ENCODE data around the gene OXCT1. TPM values are rescaled to one million over a fixed set of nuclear protein-coding genes. Genes with fewer than 3 reads are reported as not detected.

Gene OXCT1
- total and polyA plus RNA-seq, 9 of the 15 experiments (the other 6 are each of a cell fraction or from before 2014, with no cell fraction given), result 24.7 to 61.2 (median 41.9) TPM

- WGBS (ENCODE audit: insufficient coverage, low coverage, missing lambda C conversion rate), result 42% methylated on average over 5 of the region's 5 CpGs
- Histone ChIP-seq H3K27ac (ENCODE audit: extremely low read depth, low read depth, low read length) (no peak overlapping the region), H4K20me1 (replicated peaks; ENCODE audit: control insufficient read depth, insufficient read depth, low read length) (no peaks in the 10 kb centered on the region; the same call in 1 of the 2 replicates), H3K4me2 (ENCODE audit: insufficient read depth, low read length) (no peak overlapping the region), H3K9me3 (replicated peaks; ENCODE audit: control insufficient read depth, insufficient read depth, low read depth, low read length) (no peaks in the 10 kb centered on the region), H2AFZ (ENCODE audit: low read depth, low read length) (no peak overlapping the region), H3K27me3 (ENCODE audit: control insufficient read depth in 2 of 2, insufficient read depth in 2 of 2, low read length in 2 of 2) (no peaks in the 10 kb centered on the region; a peak in 1 of 5 replicates), H3K9ac (ENCODE audit: insufficient read depth in 1 of 2, low read depth in 2 of 2, low read length in 2 of 2) (no peak overlapping the region), H3K79me2 (ENCODE audit: control insufficient read depth, insufficient read depth, low read length) (no peaks in the 10 kb centered on the region), H3K4me3 (no peak overlapping the region), H3K36me3 (ENCODE audit: control insufficient read depth, insufficient read depth, low read length) (peaks cover 68% of the 10 kb centered on the region), H3K4me1 (replicated peaks in 1 of 2; ENCODE audit: control insufficient read depth in 2 of 2, insufficient read depth in 2 of 2, low read length in 2 of 2) (no peaks in the 10 kb centered on the region), H3K9me1 (ENCODE audit: control insufficient read depth, insufficient read depth, low read length) (no peaks in the 10 kb centered on the region)
- CTCF ChIA-PET (ENCODE audit: low intra/inter-chr PET ratio), result interaction anchor here (0.6 to 2.0 kb wide), 9 partner anchors 68 to 1038 kb away, joined by 3 to 19 read pairs (median 4); partner anchors contain the start of gene FBXO4
- FAIRE-seq, result peak; percentile 90
- intact Hi-C loops (cut with micrococcal nuclease) (loop anchor here (1.0 to 10.0 kb wide), 7 partner anchors 68 to 1030 kb away; partner anchors contain the start of gene FBXO4), in situ Hi-C loops (cut with MboI) (loop anchor here (5.0 to 25.0 kb wide), 3 partner anchors 205 to 905 kb away; partner anchors contain the start of gene CCDC152)
- DNase-seq (ENCODE audit: extremely low read depth in 1 of 4, low spot score in 3 of 4), result peak; percentile 64 to 86 (median 70)
- POLR2A ChIA-PET, result interaction anchor here (1.0 to 2.1 kb wide), 2 partner anchors 16 to 201 kb away, joined by 3 to 9 read pairs; no protein-coding TSS in a partner anchor
- no TSS peak for BruUV-seq (replicated peaks)
- peak; percentile 98 for ATAC-seq
- TF ChIP-seq NFYB (IDR thresholded peaks at IDR 0.05; ENCODE audit: extremely low read depth, insufficient read length), result no peak
- TF ChIP-seq STAG1 (CRISPR knock-in tag; IDR thresholded peaks at IDR 0.05; ENCODE audit: borderline replicate concordance), result peak; percentile 67; the same call in 1 of the 2 replicates
- TF ChIP-seq ELK3 (CRISPR knock-in tag; IDR thresholded peaks at IDR 0.05), result no peak
- TF ChIP-seq BHLHE40 (IDR thresholded peaks at IDR 0.05; ENCODE audit: low read length), result no peak
- TF ChIP-seq HDGF (IDR thresholded peaks at IDR 0.05), result 0 out of 2 replicates have a peak, but pooled peaks have one; percentile 50
- TF ChIP-seq RAD21 (CRISPR knock-in tag; conservative IDR thresholded peaks at IDR 0.05 in 1 of 2, IDR thresholded peaks at IDR 0.05 in 1 of 2), result peak; percentile 96
- no peak for TF ChIP-seq TGIF2 (CRISPR knock-in tag; IDR thresholded peaks at IDR 0.05)
- peak; percentile 46; the same call in 1 of the 2 replicates for TF ChIP-seq ZEB2 (IDR thresholded peaks at IDR 0.05)
- TF ChIP-seq SOX6 (IDR thresholded peaks at IDR 0.05), result 0 out of 2 replicates have a peak, but pooled peaks have one; percentile 11
- TF ChIP-seq CC2D1A (IDR thresholded peaks at IDR 0.05), result 0 out of 2 replicates have a peak, but pooled peaks have one; percentile 63
- 0 out of 2 replicates have a peak, but pooled peaks have one; percentile 1 for TF ChIP-seq MAFF (IDR thresholded peaks at IDR 0.05; ENCODE audit: low read length)
- TF ChIP-seq SMC3 (conservative IDR thresholded peaks at IDR 0.05; ENCODE audit: insufficient read depth, low read depth, low read length), result peak; percentile 88
- TF ChIP-seq, protein P1, sequence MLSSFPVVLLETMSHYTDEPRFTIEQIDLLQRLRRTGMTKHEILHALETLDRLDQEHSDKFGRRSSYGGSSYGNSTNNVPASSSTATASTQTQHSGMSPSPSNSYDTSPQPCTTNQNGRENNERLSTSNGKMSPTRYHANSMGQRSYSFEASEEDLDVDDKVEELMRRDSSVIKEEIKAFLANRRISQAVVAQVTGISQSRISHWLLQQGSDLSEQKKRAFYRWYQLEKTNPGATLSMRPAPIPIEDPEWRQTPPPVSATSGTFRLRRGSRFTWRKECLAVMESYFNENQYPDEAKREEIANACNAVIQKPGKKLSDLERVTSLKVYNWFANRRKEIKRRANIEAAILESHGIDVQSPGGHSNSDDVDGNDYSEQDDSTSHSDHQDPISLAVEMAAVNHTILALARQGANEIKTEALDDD (IDR thresholded peaks at IDR 0.05), result no peak
- TF ChIP-seq MAFK (IDR thresholded peaks at IDR 0.05; ENCODE audit: low read length), result 0 out of 2 replicates have a peak, but pooled peaks have one; percentile 6
- TF ChIP-seq YY1 (IDR thresholded peaks at IDR 0.05; ENCODE audit: borderline replicate concordance in 1 of 3, control insufficient read depth in 1 of 3, extremely low read depth in 1 of 3, insufficient read depth in 3 of 3, insufficient read length in 1 of 3, insufficient replicate concordance in 2 of 3, low read depth in 1 of 3, low read length in 2 of 3), result no peak
- peak; percentile 74 to 95 (median 81) for TF ChIP-seq CTCF (IDR thresholded peaks at IDR 0.05 in 2 of 3, conservative IDR thresholded peaks at IDR 0.05 in 1 of 3; ENCODE audit: insufficient read depth in 2 of 3, low read depth in 1 of 3, low read length in 3 of 3)
- 0 out of 2 replicates have a peak, but pooled peaks have one; percentile 23 for TF ChIP-seq MECOM (CRISPR knock-in tag; IDR thresholded peaks at IDR 0.05)
Measured at GRCh38 chr5:41856644-41857491, 13.4 kb downstream of the OXCT1 start.

All from K562 (cell line).